ENCODE results near the gene RASA3.
"Not testable (repeated sequence)": the region's sequence is repeated elsewhere in the genome, so short reads cannot be mapped to it uniquely, and the experiment has no call there.

The RASA3 gene

DNA sequence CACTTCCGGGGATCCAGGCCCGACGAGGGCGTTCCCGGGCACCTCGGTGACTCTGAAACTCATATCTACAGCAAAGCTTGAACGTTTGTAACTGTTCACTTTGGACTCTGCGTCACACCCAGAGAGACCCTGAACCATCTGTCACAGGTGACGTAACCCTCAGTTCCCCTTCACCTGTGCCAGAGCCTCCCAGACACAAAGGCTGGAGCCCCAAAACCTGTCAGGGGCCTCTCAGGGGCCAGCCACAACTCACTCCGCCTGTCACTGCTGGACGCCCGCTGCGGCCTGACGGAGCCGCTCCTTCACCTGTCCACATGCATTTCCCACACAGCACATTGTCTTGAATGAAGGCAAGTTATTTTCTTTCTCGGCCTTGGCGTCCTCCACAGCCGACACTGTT is 8.0 kb downstream of the RASA3 start:
- DNase-seq: no peak

DNA sequence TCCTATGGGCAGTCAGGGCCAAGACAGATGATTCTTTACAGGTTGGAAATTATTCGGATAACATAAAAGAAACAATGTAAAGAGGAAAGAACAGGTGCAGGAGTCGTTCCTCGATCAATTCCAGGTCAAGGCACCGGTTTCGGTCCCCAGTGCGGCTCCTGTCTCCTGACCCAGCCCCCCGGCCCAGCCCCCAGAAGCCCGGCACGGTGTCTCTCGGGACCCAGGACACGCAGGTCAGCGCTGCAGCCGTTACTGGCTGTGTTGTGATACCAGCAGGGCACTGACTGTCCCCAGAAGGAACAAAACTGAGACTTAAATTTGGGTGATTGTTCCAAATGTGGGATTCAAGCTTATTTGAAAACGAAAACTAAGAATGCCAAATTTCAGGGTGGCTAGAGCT is 8.5 kb downstream of the RASA3 start:
- no peak for DNase-seq

DNA sequence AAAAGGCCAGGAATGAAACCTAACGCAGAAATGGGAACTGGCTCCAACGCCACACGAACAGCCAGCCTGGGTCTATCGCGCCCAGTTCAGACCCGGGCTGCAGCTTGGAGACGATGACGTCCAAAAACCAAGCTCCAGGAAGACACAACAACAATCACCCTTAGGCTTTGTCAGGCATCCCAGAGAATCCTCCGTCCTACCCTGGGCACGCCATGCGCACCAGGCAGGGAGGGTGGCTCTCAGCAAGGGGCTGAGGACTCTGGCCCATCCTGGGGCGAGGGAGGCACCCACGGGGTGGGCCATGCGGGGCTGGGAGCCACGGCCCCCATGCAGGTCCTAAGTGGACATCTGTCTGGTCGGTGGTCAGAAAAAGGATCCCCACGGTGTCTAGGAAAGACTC is 9.0 kb downstream of the RASA3 start:
- DNase-seq: no peak

DNA sequence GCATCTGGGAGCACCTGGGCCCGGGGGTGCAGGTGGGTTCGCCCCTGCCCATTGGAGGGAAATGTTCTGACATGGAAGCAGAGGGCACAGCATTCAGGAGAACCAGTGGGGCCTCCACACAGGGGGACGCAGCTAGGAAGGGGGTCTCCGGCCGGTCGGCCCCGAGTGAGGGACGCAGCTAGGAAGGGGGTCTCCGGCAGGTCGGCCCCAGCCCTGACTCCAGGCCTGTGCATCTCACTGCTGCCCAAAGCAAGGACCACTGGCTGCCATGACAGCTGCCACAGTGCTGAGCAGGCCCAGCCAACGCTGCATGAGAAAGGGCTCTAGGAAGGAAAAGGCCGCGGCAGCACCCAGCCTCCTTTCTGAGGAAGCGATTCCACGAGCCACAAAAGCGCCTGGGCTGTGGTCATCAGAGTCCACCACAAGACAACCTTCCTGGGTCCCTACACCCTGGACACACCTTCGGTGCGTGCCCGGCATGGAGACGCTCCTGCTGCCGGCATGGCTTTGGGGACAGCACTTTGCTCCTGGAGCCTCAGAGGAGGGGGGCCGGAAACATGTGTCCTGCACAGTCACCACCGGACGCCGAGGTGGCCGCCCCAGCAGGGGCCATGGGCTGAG is 9.7 kb downstream of the RASA3 start:
- DNase-seq: no peak

DNA sequence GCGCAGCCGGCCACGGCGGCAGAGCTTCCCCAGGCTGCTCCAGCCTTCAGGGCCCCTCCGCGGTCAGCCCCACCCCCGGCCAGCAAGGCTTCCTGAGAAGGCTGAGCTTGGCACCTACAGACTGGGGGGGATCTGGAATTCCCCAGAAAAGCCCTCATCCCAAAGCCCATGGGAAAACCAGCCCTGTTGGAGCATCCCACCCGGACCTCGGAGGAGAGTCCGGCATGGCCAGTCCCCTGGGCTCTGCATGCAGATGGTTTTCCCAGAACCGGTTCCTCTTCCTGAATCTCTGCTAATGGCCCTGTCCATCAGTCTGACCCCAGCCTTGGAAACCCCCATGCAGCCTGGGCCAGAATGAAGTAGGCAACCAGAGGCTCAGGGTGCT is 10.3 kb downstream of the RASA3 start:
- DNase-seq: no peak

DNA sequence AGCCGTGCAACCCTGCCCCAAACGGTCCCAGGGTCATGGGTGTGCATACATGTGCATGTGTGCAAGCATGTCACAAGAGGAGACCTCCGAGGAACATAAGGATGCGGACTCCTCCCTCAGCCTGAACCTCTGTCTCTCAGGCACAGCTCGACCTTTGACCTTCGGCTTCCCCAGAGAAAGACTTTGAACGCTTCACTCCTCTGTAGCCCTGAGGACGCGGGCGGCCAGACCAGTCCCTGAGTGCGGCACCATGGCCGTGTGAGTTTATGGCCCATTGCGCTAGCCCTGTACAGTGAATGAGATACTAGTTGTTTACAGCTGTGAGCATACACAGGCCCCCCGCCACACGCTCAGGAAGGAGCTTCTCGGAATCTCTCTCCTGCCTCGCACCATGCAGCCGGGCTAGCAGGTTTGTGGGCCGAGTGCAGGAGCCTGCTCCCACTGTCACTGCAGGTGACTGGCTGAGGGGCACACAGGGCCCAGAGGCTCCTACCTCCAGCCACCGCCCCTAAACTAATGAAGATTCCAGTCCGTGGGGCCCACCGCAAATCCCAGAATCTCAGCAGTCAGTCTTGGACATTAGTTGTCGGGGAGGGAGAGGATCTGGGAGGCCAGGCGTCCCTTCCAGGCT is 10.8 kb downstream of the RASA3 start:
- no peak for DNase-seq

DNA sequence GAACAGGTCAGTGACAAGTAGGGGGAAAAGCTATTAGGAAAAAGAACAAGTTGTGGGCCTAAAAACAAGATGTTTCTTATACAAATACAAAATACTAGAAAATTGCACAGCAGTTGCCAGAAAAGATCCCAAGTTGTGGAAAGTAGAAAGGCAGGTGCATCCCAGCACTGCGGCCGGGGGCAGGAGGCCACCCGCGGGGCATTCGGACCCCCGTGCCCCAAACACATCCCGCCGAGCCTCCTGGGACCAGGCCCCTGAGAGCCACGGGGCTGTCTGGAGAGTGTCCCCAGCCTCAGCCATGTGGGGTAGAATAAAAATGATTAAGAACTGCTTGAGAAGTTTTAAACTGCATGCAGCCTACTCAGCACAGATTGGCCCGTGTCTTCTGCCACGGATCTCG is 11.4 kb downstream of the RASA3 start:
- no peak for DNase-seq

DNA sequence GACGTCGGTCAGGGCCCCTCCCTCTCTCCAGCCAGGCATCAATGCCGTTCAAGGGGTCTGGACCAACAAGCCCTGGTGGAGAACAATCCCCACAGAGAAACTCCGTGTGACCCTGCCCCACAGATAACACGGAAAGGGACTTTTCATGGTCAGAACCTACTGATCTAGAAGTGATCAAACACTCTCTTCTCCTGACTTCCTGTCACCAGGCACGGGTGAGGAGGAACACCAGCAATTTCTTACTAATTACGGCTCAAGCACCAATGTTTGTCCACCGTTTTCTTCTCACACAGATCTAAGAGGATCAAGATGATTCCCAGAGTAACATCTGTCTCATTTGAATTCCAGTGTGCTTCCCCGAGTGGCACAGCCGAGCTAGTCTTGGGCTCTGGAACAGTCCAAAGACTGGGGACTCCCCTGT is 11.8 kb downstream of the RASA3 start:
- DNase-seq: no peak

DNA sequence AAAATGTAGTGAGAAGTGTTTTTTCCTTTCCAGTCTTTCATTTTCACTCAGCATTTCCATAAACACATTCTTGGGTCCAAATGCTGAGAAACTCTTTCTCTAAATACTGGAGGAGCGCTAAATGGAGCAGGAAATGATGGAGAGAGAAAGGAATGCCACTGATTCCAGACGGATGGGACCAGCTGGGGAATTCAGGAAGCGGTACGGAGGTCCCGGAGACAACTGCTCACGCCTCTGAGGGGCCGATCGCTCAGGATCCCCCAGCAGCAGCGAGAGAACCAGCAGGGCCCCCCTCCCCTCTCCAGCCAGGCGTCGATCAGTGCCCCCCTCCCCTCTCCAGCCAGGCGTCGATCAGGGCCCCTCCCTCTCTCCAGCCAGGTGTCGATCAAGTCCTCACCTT is 13.2 kb downstream of the RASA3 start:
- DNase-seq: no peak

DNA sequence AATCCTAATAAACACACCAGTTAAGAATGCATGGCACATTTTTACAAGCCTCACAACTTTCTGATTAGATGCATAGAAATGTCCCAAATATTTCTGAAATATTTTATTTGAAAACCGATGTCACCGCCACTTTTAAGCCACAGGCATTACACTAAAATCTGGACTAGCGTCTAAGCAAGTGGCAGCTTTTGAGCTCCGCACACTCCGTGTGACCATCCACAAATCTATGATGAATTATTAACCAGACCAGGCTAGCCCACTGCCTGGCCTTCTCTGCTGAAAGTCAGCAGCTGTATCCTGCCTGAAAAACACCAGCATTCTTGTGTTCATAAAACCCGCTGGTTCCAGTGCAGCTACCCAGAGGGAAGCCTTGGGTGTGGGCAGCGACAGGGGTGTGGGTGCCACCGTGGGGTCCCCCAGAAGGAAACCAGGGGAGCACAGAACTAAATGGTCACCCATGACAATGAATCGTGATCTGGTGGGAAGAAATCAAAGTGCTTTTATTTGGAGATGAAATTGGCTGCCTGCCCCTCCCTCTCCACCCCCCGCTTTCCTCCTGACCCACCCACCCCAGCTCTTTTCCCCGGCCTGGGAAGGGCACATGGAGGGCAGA is 13.8 kb downstream of the RASA3 start:
- no peak for DNase-seq

DNA sequence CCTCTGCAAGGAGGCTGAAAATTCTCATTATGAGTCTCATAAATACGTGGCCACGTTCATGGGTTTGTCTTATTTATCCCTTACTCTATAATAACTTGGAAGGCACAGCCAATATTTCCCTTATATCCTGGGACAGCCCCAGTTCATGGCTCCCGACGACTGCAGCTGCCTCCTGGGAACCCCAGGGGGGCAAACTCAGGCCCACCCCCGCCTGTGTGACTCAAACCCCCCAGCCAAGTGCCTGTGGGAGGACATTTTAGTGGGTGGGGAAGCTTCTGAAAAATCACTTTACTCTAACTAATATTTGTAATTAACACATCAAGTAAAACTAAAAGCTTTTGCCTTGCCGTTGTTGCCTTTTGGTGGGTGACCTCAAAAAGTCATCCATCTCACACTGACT is 14.3 kb downstream of the RASA3 start:
- DNase-seq: no peak

DNA sequence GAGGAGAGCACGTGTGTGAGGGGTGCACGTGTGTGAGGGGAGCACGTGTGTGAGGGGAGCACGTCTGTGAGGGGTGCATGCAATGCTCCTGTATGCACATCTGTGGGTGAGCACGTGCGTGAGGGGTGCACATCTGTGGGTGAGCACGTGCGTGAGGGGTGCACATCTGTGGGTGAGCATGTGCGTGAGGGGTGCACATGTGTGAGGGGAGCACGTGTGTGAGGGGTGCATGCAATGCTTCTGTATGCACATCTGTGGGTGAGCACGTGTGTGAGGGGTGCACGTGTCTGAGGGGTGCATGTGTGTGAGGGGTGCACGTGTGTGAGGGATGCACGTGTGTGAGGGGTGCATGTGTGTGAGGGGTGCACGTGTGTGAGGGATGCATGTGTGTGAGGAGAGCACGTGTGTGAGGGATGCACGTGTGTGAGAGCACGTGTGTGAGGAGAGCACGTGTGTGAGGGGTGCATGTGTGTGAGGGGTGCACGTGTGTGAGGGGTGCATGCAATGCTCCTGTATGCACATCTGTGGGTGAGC is 15.0 kb downstream of the RASA3 start:
- DNase-seq: not testable (repeated sequence)

DNA sequence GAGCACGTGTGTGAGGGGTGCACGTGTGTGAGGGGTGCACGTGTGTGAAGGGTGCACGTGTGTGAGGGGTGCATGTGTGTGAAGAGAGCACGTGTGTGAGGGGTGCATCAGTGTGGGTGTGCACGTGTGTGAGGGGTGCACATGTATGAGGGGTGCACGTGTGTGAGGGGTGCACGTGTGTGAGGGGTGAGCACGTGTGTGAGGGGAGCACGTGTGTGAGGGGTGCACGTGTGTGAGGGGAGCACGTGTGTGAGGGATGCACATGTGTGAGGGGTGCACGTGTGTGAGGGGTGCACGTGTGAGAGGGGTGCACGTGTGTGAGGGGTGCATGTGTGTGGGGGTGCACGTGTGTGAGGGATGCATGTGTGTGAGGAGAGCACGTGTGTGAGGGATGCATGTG is 15.7 kb downstream of the RASA3 start:
- no peak for DNase-seq

DNA sequence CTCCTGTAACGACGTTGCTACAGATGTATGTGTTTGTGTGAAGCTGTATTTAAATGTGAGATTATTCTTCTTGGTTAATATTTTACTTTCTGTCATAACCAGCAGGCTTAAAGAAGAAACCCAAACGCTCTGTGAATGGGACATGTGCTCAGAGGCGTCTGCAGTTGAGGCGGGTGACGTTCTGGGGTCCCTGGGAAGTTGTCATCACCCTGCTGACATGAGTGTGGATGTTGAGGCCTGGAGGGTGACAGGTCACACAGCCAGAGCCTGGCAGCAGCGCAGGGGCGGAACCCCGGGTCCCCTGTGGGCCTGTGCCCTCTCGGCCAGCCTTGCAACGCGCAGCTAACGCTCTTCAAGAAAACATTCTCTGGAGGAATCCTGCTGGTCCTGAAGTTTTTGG is 16.6 kb downstream of the RASA3 start:
- DNase-seq: no peak

DNA sequence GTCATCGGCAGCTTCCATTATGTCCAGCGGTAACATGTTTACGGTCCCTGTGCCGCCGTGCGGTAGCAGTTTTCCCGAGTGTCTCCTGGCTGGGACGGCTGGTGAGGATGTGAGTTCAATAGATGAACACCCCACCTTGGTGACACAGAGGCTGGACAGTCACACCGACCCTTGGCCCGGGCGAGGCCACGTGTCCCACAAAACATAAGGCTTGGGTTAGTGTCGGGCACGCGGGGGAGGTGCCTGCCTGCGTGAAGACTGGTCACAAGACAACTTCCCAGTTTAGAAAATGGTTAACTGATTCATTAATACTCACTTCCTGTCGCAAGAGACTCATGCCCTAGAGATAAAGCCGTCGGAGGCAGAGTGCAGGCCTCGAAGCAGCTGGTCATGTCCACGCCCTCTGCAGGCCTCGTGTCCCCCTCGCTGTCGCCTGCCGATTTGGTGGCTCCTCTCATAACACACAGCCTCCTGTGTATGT is 17.2 kb downstream of the RASA3 start:
- DNase-seq: no peak

DNA sequence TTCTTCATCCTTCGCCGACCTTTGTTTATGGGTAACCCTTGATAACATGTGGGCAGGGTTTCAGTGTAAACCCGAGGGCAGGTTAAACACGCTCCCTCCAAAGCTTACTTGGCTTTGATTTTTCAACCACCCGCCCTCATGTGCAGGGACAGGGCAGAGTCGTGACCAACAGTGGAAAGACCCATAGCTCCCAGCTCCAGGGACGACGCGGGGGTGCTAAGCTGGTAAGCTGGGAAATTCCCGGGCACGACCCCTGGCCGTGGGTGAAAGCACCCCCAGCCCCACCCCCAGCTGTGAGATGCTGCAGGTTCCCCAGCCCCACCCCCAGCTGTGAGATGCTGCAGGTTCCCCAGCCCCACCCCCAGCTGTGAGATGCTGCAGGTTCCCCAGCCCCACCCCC is 17.8 kb downstream of the RASA3 start:
- DNase-seq: not testable (repeated sequence)

DNA sequence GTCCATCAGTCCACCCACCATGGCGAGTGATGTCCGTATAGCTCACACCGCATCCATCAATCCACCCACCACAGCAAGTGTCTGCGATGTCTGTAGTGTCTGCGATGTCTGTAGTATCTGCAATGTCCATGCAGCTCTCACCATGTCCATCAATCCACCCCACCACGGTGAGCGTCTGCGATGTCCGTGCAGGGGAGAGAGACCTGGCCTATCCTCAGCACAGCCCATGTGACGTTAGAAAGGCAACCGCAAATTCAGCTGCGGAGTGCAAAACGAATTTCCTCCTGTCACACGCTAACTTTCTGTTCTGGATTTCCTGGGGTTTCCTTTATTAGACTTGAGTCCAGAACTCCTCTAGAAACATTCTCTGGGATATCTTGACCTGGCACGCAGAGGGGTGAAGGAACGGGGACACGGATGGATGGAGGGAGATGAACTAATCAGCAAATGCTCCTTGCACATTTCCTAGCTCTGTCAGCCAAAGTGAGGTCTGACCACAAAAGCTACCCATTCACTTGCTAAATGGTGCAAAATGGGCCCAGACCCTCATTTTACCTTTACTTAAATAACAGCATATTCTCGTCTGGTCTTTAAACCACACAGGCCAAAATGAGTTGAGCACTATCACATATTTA is 18.3 kb downstream of the RASA3 start:
- no peak for DNase-seq

DNA sequence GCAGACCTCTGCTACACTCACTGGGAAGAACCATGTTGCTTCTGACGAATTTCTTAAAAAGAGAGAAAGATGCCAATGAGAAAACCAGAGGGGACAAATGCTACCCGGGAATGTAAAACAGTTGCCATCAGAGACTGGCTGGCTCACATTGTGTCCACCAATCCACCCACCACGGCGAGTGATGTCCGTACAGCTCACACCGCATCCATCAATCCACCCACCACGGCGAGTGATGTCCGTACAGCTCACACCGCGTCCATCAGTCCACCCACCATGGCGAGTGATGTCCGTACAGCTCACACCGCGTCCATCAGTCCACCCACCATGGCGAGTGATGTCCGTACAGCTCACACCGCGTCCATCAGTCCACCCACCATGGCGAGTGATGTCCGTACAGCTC is 19.0 kb downstream of the RASA3 start:
- not testable (repeated sequence) for DNase-seq

DNA sequence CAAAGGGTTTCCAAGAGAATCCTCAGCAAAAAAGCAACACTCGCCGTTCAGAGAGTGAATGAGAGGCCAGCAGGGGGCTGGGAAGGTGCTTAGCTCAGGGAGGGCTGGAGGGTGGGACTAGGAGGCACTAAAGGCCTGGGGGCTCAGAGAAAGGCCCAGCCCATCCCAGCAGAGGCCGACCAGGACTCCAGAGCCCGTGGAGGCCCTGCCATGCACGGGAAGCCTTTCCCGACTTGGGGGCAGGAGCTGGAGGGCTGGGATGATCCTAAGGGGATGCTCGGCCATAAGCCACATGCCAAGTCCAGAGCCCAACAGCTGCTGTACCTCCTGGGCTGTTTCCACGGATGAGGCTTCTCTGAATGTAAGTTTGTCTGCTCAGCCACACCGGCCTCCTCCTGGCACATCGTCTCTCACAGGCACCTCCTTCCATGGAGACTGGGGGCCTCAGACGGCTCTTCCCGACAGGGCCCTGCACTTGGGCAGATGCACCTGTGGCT is 19.5 kb downstream of the RASA3 start:
- no peak for DNase-seq

DNA sequence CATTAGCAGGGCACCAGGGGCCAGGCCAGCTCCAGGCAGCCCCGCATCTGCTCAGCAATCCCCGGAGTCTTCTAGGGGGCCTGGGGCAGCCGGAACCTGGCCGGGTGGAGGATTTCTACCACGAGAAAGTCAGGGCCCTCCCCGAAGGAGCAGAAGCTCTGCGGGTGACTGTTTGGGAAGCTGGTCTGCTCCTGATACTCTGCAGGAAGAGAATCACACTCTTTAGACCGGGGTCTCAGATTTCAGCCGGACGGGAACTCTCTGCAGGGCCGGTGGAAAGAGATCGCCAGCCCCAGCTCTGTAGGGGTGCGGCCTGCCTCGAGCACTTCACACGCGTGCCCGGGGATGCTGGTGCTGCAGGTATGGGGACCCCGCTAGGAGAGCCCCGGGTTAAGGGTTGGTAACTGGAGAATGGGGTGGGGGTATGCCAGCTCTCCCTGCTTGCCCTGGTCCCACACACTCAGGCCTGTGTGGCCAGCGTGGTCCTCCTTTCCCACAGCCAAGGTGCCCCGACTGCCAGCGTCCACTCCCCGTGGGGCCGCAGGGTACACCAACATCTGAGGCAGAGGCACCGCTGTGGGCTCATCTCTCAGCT is 20.1 kb downstream of the RASA3 start:
- peak; percentile 27 for DNase-seq

DNA sequence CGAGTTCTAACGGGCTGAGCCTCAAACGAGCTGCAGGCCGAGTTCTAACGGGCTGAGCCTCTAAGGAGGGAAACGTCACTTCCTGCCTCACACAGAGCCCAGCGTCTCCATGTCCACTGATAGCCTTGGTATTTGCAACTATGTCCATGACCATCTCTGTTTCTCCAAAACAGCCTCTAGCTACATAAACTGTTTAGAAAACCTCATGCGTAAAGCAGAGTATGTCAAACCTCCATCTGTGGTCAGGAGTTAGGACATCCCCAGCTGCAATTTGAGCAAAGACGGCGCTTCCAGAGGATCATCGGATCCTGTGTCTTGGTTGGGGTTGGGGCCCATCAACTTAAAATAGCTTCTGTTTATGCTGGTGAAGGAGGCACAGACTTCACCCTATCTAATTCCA is 20.8 kb downstream of the RASA3 start:
- DNase-seq: no peak

DNA sequence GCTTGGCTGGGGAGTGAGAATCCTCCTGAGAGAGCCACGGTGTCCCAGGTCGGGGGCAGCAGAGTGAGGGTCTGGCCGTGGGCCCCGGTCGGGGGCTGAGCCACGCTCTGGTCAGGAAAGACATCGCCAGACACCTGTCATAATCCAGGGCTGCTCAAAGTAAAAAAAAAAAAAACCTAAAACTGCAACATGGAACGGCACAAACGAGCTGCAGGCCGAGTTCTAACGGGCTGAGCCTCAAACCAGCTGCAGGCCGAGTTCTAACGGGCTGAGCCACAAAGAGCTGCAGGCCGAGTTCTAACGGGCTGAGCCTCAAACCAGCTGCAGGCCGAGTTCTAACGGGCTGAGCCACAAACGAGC is 21.6 kb downstream of the RASA3 start:
- DNase-seq: not testable (repeated sequence)

DNA sequence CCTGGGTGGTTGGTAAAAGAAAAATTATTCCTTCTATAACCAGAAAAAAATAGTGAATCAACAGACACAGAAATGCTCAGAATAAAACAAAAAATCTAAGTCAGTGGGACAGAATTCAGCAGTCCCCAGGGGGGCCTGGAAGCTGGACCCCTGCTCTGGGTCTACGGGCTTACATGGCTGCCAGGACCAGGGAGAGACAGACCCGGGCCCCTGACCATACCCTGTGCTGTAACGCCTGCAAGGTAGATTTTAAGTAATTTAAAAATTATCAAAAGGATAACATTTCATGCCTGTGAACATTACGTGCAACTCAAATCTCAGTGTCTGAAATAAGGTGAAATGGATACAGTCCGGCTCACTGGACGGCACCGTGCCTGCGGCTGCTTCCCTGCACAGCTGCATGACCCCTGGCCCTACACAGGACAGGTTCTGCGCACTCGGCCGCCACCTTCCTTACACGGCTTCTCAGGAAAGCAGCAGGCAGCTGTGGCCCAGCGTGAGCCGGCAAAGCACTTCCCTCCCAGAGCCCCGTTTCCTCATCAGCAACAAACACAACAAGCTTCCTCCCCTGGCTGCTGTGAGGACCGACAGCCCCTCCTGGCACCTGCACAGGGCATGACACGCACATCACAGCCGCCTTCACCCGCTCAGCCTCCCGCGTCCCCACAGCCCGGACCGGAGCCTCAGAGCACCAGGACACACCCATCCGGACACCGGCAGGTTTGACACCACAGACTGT is 22.2 kb downstream of the RASA3 start:
- DNase-seq: peak; percentile 41

Measured in NCI-H510A treated with DMSO at 0.1 percent for 48 hours (cell line).